Activated naive CD8-positive, alpha-beta T cell treated with anti-CD3 and anti-CD28 coated beads, Interleukin-2, amount 50 U/mL, for 24 hours (primary cell): ENCODE data around the gene TCEANC2.
A peak's percentile ranks its signal among the peaks of the same experiment; 100 is the strongest.
"Not testable (repeated sequence)": the region's sequence is repeated elsewhere in the genome, so short reads cannot be mapped to it uniquely, and the experiment has no call there.

Source experiments
- ATAC-seq: fragments of 150-1000 bp; cut with Tn5 transposase; one replicate; pipeline ENCODE4 v1.10.0; 2021
- DNase-seq: peaks from one replicate; pipeline ENCODE4 v3.0.0; 2021
- H3K27ac Mint-ChIP-seq: one replicate; pipeline ENCODE4 v1.8.0; 2021; ENCODE audit warnings: mild to moderate bottlenecking, mixed read lengths
- H3K27me3 Mint-ChIP-seq: one replicate; pipeline ENCODE4 v1.8.0; 2021; ENCODE audit warnings: mixed read lengths
- H3K36me3 Mint-ChIP-seq: one replicate; pipeline ENCODE4 v1.8.0; 2021; ENCODE audit warnings: low read depth, mixed read lengths
- H3K4me1 Mint-ChIP-seq: one replicate; pipeline ENCODE4 v1.8.0; 2021; ENCODE audit warnings: mixed read lengths
- H3K4me3 Mint-ChIP-seq: one replicate; pipeline ENCODE4 v1.8.0; 2021; ENCODE audit warnings: mild to moderate bottlenecking, moderate library complexity, mixed read lengths
- H3K9me3 Mint-ChIP-seq: one replicate; pipeline ENCODE4 v1.8.0; 2021; ENCODE audit warnings: mixed read lengths

TCEANC2 gene

GRCh38 chr1:54050435-54050834, 3.0 kb upstream of the TCEANC2 start:
- H3K4me1 Mint-ChIP-seq: peaks cover 50% of the 10 kb centered on the region

GRCh38 chr1:54051933-54052430, 1.4 kb upstream of the TCEANC2 start:
- Mint-ChIP-seq H3K4me3 (no peak overlapping the region), H3K27ac (no peak overlapping the region), H3K36me3 (peaks cover 11% of the 10 kb centered on the region), H3K27me3 (no peaks in the 10 kb centered on the region), H3K9me3 (no peaks in the 10 kb centered on the region), H3K4me1 (peaks cover 52% of the 10 kb centered on the region)
- no peak for ATAC-seq
- no peak for DNase-seq

More at GRCh38 chr1:54050435-54050834, 3.0 kb upstream of the TCEANC2 start:
- H3K27ac Mint-ChIP-seq, DNase-seq, H3K4me3 Mint-ChIP-seq, ATAC-seq, H3K9me3 Mint-ChIP-seq, H3K36me3 Mint-ChIP-seq, H3K27me3 Mint-ChIP-seq: not testable (repeated sequence)

DNA sequence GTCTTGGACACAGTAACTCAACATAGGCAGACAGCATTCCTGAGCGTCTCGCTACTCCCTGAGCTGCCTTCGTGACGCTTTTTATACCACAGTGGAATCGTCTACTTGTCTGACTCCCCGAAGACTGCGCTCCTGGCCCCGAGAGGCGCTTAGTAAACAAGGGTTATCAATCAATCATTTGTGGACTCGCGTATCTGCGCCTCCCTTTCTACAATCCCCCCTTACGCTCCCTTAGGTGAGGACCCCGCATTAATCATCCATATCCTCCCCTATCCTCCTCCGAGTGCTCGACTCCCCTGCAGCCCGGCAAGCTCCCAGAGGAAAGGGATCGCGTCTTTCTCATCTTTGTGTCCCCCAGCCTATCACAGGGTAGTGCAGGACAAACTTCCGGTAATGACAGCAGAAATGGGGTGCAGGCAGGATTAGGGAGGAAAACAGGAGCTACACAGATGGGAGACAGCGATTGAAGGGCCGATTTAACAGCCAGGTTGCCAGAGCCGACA, 926 bp upstream of the TCEANC2 start:
- peak; percentile 25 for ATAC-seq
- H3K9me3 Mint-ChIP-seq: no peaks in the 10 kb centered on the region
- peak; percentile 42 for DNase-seq
- peaks cover 48% of the 10 kb centered on the region for H3K4me1 Mint-ChIP-seq
- no peak overlapping the region for H3K27ac Mint-ChIP-seq
- H3K4me3 Mint-ChIP-seq: no peak overlapping the region
- H3K36me3 Mint-ChIP-seq: peaks cover 15% of the 10 kb centered on the region
- no peaks in the 10 kb centered on the region for H3K27me3 Mint-ChIP-seq

GRCh38 chr1:54053745-54054437, 483 bp downstream of the TCEANC2 start:
- H3K27ac Mint-ChIP-seq: no peak overlapping the region
- no peaks in the 10 kb centered on the region for H3K27me3 Mint-ChIP-seq
- no peaks in the 10 kb centered on the region for H3K9me3 Mint-ChIP-seq
- H3K36me3 Mint-ChIP-seq: peaks cover 21% of the 10 kb centered on the region
- no peak overlapping the region for H3K4me3 Mint-ChIP-seq
- peaks cover 38% of the 10 kb centered on the region for H3K4me1 Mint-ChIP-seq
- no peak for DNase-seq
- no peak for ATAC-seq

DNA sequence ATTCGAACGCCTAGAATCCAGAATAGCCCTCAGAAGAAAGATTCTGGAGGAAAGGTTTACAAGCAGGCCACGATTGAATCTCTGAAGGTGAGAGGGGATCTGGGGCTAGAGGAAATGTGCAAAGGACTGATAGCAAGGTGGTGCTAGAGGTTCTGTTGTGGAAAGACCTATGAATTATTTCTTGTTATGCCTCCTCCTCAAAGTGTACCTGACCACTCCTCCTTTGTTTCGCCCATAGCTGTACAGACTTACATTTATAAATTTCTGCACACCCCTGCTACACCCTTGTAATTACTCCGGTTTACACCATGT, 986 bp downstream of the TCEANC2 start:
- DNase-seq (no peak), ATAC-seq (no peak)
- no peak overlapping the region for H3K4me3 Mint-ChIP-seq
- H3K36me3 Mint-ChIP-seq: peaks cover 21% of the 10 kb centered on the region
- no peaks in the 10 kb centered on the region for H3K27me3 Mint-ChIP-seq
- H3K27ac Mint-ChIP-seq: no peak overlapping the region
- H3K4me1 Mint-ChIP-seq: peaks cover 34% of the 10 kb centered on the region
- H3K9me3 Mint-ChIP-seq: no peaks in the 10 kb centered on the region

GRCh38 chr1:54064299-54064698, 10.9 kb downstream of the TCEANC2 start:
- Mint-ChIP-seq H3K9me3 (no peaks in the 10 kb centered on the region), H3K36me3 (no peaks in the 10 kb centered on the region), H3K27me3 (no peaks in the 10 kb centered on the region), H3K4me3 (no peak overlapping the region), H3K27ac (no peak overlapping the region), H3K4me1 (peaks cover 2% of the 10 kb centered on the region)
- DNase-seq (no peak), ATAC-seq (no peak)

GRCh38 chr1:54069791-54070170, 16.4 kb downstream of the TCEANC2 start:
- Mint-ChIP-seq H3K9me3 (no peaks in the 10 kb centered on the region), H3K36me3 (peaks cover 10% of the 10 kb centered on the region), H3K27ac (no peak overlapping the region), H3K27me3 (no peaks in the 10 kb centered on the region), H3K4me1 (no peaks in the 10 kb centered on the region), H3K4me3 (no peak overlapping the region)
- ATAC-seq (no peak), DNase-seq (no peak)

- ATAC-seq (peak; percentile 76), DNase-seq (no peak)
- Mint-ChIP-seq H3K36me3 (peaks cover 10% of the 10 kb centered on the region), H3K4me3 (no peak overlapping the region), H3K27ac (no peak overlapping the region), H3K27me3 (no peaks in the 10 kb centered on the region), H3K4me1 (no peaks in the 10 kb centered on the region), H3K9me3 (no peaks in the 10 kb centered on the region)
Measured at GRCh38 chr1:54070171-54070837, 16.9 kb downstream of the TCEANC2 start.

DNA sequence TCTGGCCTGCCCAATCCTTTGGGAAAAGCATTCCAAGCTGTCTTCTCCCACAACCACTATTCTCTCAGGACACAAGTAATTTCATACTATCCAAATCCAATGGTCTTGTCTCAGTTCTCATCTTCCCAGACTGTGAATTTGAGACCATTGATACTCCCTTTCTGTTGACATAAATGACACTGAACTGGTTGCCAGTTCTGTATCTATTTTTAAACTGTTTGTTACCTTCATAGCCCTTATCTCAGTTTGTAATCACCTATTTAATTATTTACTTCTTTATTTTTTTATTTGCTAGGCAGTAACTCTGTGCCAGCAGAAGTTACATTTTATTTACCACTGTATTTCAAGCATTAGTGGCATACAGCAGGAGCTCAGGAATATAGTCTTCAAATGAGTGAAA, 24.0 kb downstream of the TCEANC2 start:
- Mint-ChIP-seq H3K36me3 (peaks cover 5% of the 10 kb centered on the region), H3K4me3 (no peak overlapping the region), H3K9me3 (no peaks in the 10 kb centered on the region), H3K4me1 (peaks cover 14% of the 10 kb centered on the region), H3K27ac (no peak overlapping the region), H3K27me3 (no peaks in the 10 kb centered on the region)
- no peak for DNase-seq
- ATAC-seq: no peak

DNA sequence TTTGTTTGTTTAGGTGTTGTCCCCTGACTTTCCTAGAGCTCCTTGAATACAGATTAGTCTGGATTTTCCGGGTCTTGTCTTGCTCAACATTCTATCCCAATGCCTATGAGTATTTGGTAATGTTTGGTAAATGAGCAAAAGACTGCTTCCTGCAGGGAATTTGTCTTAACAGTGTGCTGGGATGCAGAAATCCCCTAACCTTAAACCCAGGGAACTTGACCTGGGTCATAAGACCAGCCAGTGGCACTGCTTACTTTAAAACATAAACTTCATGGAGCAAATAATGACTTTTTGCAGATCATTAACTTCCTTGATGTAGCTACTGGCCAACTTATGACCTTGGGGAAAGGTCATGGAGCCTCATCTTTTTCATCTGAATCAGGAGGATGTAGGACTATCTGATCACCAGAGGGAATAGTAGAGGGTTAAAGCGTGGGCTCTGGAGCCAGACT, 27.2 kb downstream of the TCEANC2 start:
- H3K4me3 Mint-ChIP-seq: no peak overlapping the region
- no peaks in the 10 kb centered on the region for H3K27me3 Mint-ChIP-seq
- no peak for DNase-seq
- ATAC-seq: no peak
- peaks cover 5% of the 10 kb centered on the region for H3K36me3 Mint-ChIP-seq
- H3K9me3 Mint-ChIP-seq: no peaks in the 10 kb centered on the region
- H3K27ac Mint-ChIP-seq: no peak overlapping the region
- H3K4me1 Mint-ChIP-seq: peaks cover 14% of the 10 kb centered on the region

DNA sequence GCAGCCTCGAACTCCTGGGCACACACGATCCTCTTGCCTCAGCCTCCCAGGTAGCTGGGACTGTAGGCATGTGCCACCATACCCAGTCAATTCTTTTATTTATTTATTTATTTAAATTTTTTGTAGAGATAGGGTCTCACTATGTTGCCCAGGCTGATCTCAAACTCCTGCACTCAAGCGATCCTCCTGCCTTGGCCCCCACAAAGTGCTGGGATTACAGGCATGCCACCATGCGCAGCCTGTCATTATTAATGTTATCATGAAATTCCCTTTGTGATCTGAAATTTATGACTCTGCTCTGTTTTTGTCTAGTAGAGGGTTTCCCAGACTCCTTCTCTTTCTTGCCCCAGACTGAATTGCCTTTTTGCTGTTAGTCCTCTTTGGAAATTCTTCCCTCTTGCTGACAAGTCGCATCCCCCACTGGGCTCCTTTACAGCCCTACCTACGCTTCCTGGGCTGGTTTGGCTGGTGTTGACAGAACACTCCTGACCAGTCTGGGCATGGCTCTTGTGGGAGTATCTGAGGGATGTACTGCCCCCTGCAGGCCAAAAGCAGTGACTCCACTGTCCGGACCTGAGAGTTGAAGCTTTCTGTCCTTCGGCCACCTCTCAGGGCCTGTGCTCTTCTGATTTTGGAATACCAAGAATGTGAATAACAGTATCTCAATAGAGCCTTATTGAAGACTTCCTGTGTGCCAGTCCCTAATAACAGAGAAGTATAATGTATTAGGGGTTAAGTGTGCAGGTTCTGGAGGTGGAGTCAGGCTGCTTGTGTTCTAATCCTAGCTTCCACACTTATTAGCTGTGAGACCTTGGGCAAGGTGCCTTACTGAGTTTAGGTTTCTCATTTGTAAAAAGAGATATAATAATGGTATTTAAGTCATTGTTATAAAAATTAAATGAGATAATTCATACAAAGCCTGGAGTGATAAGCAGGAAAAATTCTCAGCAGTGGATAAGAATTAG, 28.2 kb downstream of the TCEANC2 start:
- Mint-ChIP-seq H3K4me3 (no peak overlapping the region), H3K36me3 (peaks cover 2% of the 10 kb centered on the region), H3K4me1 (peaks cover 14% of the 10 kb centered on the region), H3K27me3 (no peaks in the 10 kb centered on the region), H3K9me3 (no peaks in the 10 kb centered on the region), H3K27ac (no peak overlapping the region)
- ATAC-seq (peak; percentile 81), DNase-seq (peak; percentile 67)

GRCh38 chr1:54084794-54085193, 31.4 kb downstream of the TCEANC2 start:
- Mint-ChIP-seq H3K4me1 (peaks cover 3% of the 10 kb centered on the region), H3K36me3 (no peaks in the 10 kb centered on the region), H3K4me3 (no peak overlapping the region), H3K27ac (no peak overlapping the region), H3K9me3 (no peaks in the 10 kb centered on the region), H3K27me3 (no peaks in the 10 kb centered on the region)
- DNase-seq (no peak), ATAC-seq (no peak)

DNA sequence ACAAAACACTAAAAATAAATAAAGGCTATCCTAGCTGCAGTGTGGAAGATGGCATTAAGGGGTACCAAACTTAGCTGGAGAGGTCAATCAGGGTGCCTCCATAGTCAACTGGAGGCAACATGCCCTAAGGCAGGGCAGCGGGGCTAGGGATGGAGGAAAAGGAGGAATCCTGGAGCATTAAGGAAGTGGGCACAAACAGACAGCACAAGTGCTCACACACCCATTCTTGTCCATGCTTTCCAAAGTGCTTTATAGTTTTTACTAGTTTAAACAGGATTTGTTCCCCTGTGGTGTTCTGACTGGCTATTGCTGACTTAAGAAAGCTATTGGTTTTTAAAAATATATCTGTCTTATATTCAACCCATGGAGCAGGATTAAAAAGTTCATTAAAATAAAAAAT, 33.3 kb downstream of the TCEANC2 start:
- ATAC-seq (no peak), DNase-seq (no peak)
- Mint-ChIP-seq H3K27ac (no peak overlapping the region), H3K27me3 (no peaks in the 10 kb centered on the region), H3K4me1 (no peaks in the 10 kb centered on the region), H3K9me3 (no peaks in the 10 kb centered on the region), H3K36me3 (peaks cover 5% of the 10 kb centered on the region), H3K4me3 (no peak overlapping the region)

GRCh38 chr1:54088385-54088784, 35.0 kb downstream of the TCEANC2 start:
- H3K27ac Mint-ChIP-seq: no peak overlapping the region
- no peaks in the 10 kb centered on the region for H3K4me1 Mint-ChIP-seq
- H3K27me3 Mint-ChIP-seq: no peaks in the 10 kb centered on the region
- ATAC-seq (no peak), DNase-seq (no peak)
- H3K9me3 Mint-ChIP-seq: no peaks in the 10 kb centered on the region
- H3K36me3 Mint-ChIP-seq: peaks cover 6% of the 10 kb centered on the region
- H3K4me3 Mint-ChIP-seq: no peak overlapping the region
